MM.1S (cell line): Measurements from ENCODE around the gene NFATC2.

Experiments
- EZH2 ChIP-seq: fragments of 300-600 bp; sonication (generic); optimal IDR thresholded peaks from 2 replicates; pipeline ENCODE3; 2017; ENCODE audit warnings: low read depth, mild to moderate bottlenecking, antibody characterized with exemption, low read length, mixed read lengths
- EZH2phosphoT487 ChIP-seq: fragments of 300-600 bp; sonication (generic); IDR thresholded peaks from 2 replicates; pipeline ENCODE4 v1.6.1; 2018; ENCODE audit warnings: antibody characterized with exemption, low read length
- TF ChIP-seq, protein P1 (sequence below): fragments of 300-600 bp; sonication (generic); IDR thresholded peaks from 2 replicates; pipeline ENCODE4 v1.5.1; 2016; ENCODE audit warnings: antibody characterized with exemption, low read length, mixed read lengths

DNA sequence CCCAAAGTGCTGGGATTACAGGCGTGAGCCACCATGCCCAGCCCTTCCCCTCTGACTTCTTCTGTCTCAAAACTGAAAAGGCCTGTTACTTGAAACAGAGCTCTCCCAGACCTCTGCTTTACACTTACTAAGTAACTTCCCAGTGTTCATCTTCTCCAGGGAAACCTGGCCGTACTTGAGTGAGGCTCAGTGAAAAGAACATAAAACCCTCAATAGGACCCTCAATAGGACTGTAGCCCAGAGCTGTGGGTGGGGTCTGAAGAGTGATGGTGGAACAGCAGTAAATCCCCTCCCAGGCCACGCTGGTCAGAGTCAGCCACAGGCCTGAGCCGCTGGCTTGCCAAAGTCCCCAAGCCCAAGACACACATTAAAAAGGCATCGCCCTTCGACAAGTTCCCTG lies 145.4 kb downstream of the NFATC2 start:
- TF ChIP-seq, protein P1, sequence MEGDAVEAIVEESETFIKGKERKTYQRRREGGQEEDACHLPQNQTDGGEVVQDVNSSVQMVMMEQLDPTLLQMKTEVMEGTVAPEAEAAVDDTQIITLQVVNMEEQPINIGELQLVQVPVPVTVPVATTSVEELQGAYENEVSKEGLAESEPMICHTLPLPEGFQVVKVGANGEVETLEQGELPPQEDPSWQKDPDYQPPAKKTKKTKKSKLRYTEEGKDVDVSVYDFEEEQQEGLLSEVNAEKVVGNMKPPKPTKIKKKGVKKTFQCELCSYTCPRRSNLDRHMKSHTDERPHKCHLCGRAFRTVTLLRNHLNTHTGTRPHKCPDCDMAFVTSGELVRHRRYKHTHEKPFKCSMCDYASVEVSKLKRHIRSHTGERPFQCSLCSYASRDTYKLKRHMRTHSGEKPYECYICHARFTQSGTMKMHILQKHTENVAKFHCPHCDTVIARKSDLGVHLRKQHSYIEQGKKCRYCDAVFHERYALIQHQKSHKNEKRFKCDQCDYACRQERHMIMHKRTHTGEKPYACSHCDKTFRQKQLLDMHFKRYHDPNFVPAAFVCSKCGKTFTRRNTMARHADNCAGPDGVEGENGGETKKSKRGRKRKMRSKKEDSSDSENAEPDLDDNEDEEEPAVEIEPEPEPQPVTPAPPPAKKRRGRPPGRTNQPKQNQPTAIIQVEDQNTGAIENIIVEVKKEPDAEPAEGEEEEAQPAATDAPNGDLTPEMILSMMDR: no peak
- TF ChIP-seq EZH2phosphoT487 (no peak), EZH2 (no peak)
